Keratinocyte (primary cell): ENCODE measurements around the gene MYL5.

Source experiments
- CTCF ChIP-seq, 3 experiments: IDR thresholded peaks in 1 of 3; conservative IDR thresholded peaks in 1 of 3; optimal IDR thresholded peaks in 1 of 3; 2 replicates in 2 of 3; 3 replicates in 1 of 3; pipeline versions ENCODE3 to v1.5.1; 2011; ENCODE audit warnings: low read length in 3 of 3, mild to moderate bottlenecking in 3 of 3, moderate library complexity in 2 of 3, control low read depth in 1 of 3, inconsistent platforms in 1 of 3; ENCODE audit not compliant: insufficient read depth in 2 of 3; ENCODE audit errors: extremely low read depth in 1 of 3
- EZH2 ChIP-seq: IDR thresholded peaks from one replicate; pipeline ENCODE4 v1.6.1; 2012; ENCODE audit warnings: inconsistent platforms, mild to moderate bottlenecking, low read length, moderate library complexity

GRCh38 chr4:712916-713632, 38.7 kb downstream of the MYL5 start:
- no peak for TF ChIP-seq CTCF (optimal IDR thresholded peaks at IDR 0.05 in 1 of 3, IDR thresholded peaks at IDR 0.05 in 1 of 3, conservative IDR thresholded peaks at IDR 0.05 in 1 of 3; ENCODE audit: extremely low read depth in 1 of 3, insufficient read depth in 2 of 3, low read length in 3 of 3)
- TF ChIP-seq EZH2: no peak
